ENCODE measurements around the gene WDFY4. TPM values are rescaled to one million over a fixed set of nuclear protein-coding genes. Genes with fewer than 3 reads are reported as not detected.
A peak's percentile ranks its signal among the peaks of the same experiment; 100 is the strongest.

WDFY4 gene
- total and polyA plus RNA-seq, 2 donors, result 13.0 to 25.1 TPM

- WGBS, result 44% methylated on average over 8 of the region's 8 CpGs
- no peak overlapping the region for H3K4me3 ChIP-seq (ENCODE audit: low read length in 2 of 2)
- no peaks in the 10 kb centered on the region for H3K36me3 ChIP-seq (ENCODE audit: control insufficient read depth in 2 of 2, insufficient read depth in 2 of 2, low read length in 1 of 2)
- no peaks in the 10 kb centered on the region for H3K9me3 ChIP-seq (ENCODE audit: control insufficient read depth in 2 of 2, insufficient read depth in 1 of 2, low read length in 1 of 2)
- peaks cover 0 to 41% of the 10 kb centered on the region in 2 donors for H3K4me1 ChIP-seq (ENCODE audit: control insufficient read depth in 2 of 2, insufficient read depth in 2 of 2, low read length in 2 of 2)
- H3K27ac ChIP-seq (ENCODE audit: low read depth in 1 of 2, low read length in 1 of 2), result no peak overlapping the region
- H3K27me3 ChIP-seq (ENCODE audit: control insufficient read depth in 2 of 2, insufficient read depth in 1 of 2, low read length in 1 of 2), result no peaks in the 10 kb centered on the region
- peak in 1 of 9 donors; percentile 53 for DNase-seq (ENCODE audit: low read depth in 6 of 9, low spot score in 9 of 9)
Observed at GRCh38 chr10:48701139-48701901, 16.6 kb downstream of the WDFY4 start.

- H3K4me3 ChIP-seq (ENCODE audit: low read length in 2 of 2), result no peak overlapping the region
- peak overlapping the region in 1 of 2 donors; percentile 39 for H3K27ac ChIP-seq (ENCODE audit: low read depth in 1 of 2, low read length in 1 of 2)
Observed at GRCh38 chr10:48701941-48702340, 17.3 kb downstream of the WDFY4 start.

DNA sequence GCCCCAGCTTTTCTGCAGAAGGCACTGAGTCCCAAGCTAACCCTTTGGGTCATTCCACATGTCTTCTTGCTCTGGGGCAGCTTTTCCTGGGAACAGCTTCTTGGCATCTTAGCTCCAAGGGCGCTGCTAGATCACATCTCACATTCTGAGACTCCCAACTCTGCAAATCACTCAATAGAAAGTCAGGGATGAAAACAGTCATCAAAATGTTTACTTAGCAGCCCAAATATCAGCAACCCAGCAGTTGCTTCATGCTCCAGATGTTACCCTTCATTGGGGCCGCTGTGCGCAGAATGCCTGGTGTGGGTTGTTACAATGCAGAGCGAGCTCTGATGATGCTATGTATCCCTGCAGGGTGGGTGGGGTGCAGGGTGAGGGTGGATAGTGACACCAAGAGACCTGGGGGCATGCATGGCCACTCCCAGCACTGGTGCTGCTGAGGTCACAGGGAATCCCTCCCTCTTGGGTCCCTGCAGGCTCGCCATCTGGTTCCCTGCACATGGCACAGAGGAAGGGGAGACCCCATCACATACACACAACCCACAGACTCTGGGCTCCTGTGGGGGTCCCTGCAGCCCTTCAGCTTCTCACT lies 19.0 kb downstream of the WDFY4 start:
- Histone ChIP-seq H3K27me3 (ENCODE audit: control insufficient read depth in 2 of 2, insufficient read depth in 1 of 2, low read length in 1 of 2) (no peaks in the 10 kb centered on the region), H3K4me3 (ENCODE audit: low read length in 2 of 2) (no peak overlapping the region), H3K4me1 (ENCODE audit: control insufficient read depth in 2 of 2, insufficient read depth in 2 of 2, low read length in 2 of 2) (peaks cover 0 to 37% of the 10 kb centered on the region in 2 donors), H3K27ac (ENCODE audit: low read depth in 1 of 2, low read length in 1 of 2) (no peak overlapping the region), H3K36me3 (ENCODE audit: control insufficient read depth in 2 of 2, insufficient read depth in 2 of 2, low read length in 1 of 2) (no peaks in the 10 kb centered on the region), H3K9me3 (ENCODE audit: control insufficient read depth in 2 of 2, insufficient read depth in 1 of 2, low read length in 1 of 2) (no peaks in the 10 kb centered on the region)
- WGBS, result 96% methylated on average over 5 of the region's 5 CpGs
- DNase-seq (ENCODE audit: low read depth in 6 of 9, low spot score in 9 of 9), result no peak

More at GRCh38 chr10:48701941-48702340, 17.3 kb downstream of the WDFY4 start:
- no peaks in the 10 kb centered on the region for H3K36me3 ChIP-seq (ENCODE audit: control insufficient read depth in 2 of 2, insufficient read depth in 2 of 2, low read length in 1 of 2)
- peak in 1 of 9 donors; percentile 45 for DNase-seq (ENCODE audit: low read depth in 6 of 9, low spot score in 9 of 9)
- H3K4me1 ChIP-seq (ENCODE audit: control insufficient read depth in 2 of 2, insufficient read depth in 2 of 2, low read length in 2 of 2), result peaks cover 0 to 41% of the 10 kb centered on the region in 2 donors
- H3K27me3 ChIP-seq (ENCODE audit: control insufficient read depth in 2 of 2, insufficient read depth in 1 of 2, low read length in 1 of 2), result no peaks in the 10 kb centered on the region
- no peaks in the 10 kb centered on the region for H3K9me3 ChIP-seq (ENCODE audit: control insufficient read depth in 2 of 2, insufficient read depth in 1 of 2, low read length in 1 of 2)

DNA sequence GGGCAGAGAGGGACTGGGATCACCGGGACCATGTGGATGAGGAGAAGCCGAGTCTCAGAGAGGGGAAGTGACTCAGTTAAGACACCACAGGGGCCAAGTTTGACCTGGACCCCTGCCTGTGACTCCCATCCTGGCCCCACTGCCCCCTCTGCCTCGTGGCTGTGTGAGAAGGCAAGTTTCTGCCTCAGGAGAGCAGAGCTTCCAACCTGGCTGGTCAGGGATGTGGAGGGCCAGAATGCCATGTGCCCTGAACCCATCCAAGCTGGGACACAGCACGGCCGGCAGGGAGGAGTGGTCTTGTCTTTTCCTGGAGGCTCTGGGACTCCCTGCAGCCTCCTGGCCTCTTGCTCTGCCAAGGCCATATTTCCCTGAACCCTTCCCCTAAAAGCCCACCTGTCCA lies 19.5 kb downstream of the WDFY4 start:
- 83% methylated on average over 5 of the region's 5 CpGs for WGBS
- Histone ChIP-seq H3K27ac (ENCODE audit: low read depth in 1 of 2, low read length in 1 of 2) (no peak overlapping the region), H3K4me3 (ENCODE audit: low read length in 2 of 2) (no peak overlapping the region), H3K27me3 (ENCODE audit: control insufficient read depth in 2 of 2, insufficient read depth in 1 of 2, low read length in 1 of 2) (no peaks in the 10 kb centered on the region), H3K4me1 (ENCODE audit: control insufficient read depth in 2 of 2, insufficient read depth in 2 of 2, low read length in 2 of 2) (peaks cover 0 to 32% of the 10 kb centered on the region in 2 donors), H3K36me3 (ENCODE audit: control insufficient read depth in 2 of 2, insufficient read depth in 2 of 2, low read length in 1 of 2) (no peaks in the 10 kb centered on the region), H3K9me3 (ENCODE audit: control insufficient read depth in 2 of 2, insufficient read depth in 1 of 2, low read length in 1 of 2) (no peaks in the 10 kb centered on the region)
- no peak for DNase-seq (ENCODE audit: low read depth in 6 of 9, low spot score in 9 of 9)

- Histone ChIP-seq H3K9me3 (ENCODE audit: control insufficient read depth in 2 of 2, insufficient read depth in 1 of 2, low read length in 1 of 2) (no peaks in the 10 kb centered on the region), H3K36me3 (ENCODE audit: control insufficient read depth in 2 of 2, insufficient read depth in 2 of 2, low read length in 1 of 2) (no peaks in the 10 kb centered on the region), H3K4me1 (ENCODE audit: control insufficient read depth in 2 of 2, insufficient read depth in 2 of 2, low read length in 2 of 2) (peaks cover 0 to 18% of the 10 kb centered on the region in 2 donors), H3K27me3 (ENCODE audit: control insufficient read depth in 2 of 2, insufficient read depth in 1 of 2, low read length in 1 of 2) (no peaks in the 10 kb centered on the region), H3K4me3 (ENCODE audit: low read length in 2 of 2) (no peak overlapping the region), H3K27ac (ENCODE audit: low read depth in 1 of 2, low read length in 1 of 2) (no peak overlapping the region)
- 92% methylated on average over 9 of the region's 9 CpGs for WGBS
- peak in 1 of 9 donors; percentile 9 for DNase-seq (ENCODE audit: low read depth in 6 of 9, low spot score in 9 of 9)
Observed at GRCh38 chr10:48705401-48705938, 20.8 kb downstream of the WDFY4 start.

DNA sequence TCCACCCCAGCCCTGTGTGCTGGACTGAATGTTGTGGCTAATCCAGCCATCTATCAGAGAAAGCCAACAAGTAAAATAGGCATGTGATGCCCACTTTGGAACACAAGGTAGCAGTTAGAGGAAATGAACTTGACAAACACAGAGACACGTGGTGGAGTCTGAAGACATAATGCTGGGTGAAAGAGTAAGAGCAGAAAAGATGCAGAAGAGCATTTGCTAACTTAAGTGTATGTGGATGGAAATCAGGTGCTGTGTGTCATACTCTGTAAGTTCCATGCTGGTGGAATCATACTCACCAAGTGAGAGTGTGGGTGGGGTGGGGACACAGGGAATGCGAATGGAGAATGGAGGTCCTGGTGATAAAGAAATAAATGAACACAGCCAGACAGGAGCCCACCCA lies 22.8 kb downstream of the WDFY4 start:
- H3K4me1 ChIP-seq (ENCODE audit: control insufficient read depth in 2 of 2, insufficient read depth in 2 of 2, low read length in 2 of 2), result peaks cover 0 to 7% of the 10 kb centered on the region in 2 donors
- no peak for DNase-seq (ENCODE audit: low read depth in 6 of 9, low spot score in 9 of 9)
- no peak overlapping the region for H3K27ac ChIP-seq (ENCODE audit: low read depth in 1 of 2, low read length in 1 of 2)
- no peak overlapping the region for H3K4me3 ChIP-seq (ENCODE audit: low read length in 2 of 2)
- H3K36me3 ChIP-seq (ENCODE audit: control insufficient read depth in 2 of 2, insufficient read depth in 2 of 2, low read length in 1 of 2), result no peaks in the 10 kb centered on the region
- no peaks in the 10 kb centered on the region for H3K27me3 ChIP-seq (ENCODE audit: control insufficient read depth in 2 of 2, insufficient read depth in 1 of 2, low read length in 1 of 2)
- 64% methylated on average over 2 of the region's 2 CpGs for WGBS
- H3K9me3 ChIP-seq (ENCODE audit: control insufficient read depth in 2 of 2, insufficient read depth in 1 of 2, low read length in 1 of 2), result no peaks in the 10 kb centered on the region

- 93% methylated on average over 5 of the region's 5 CpGs for WGBS
- Histone ChIP-seq H3K27ac (ENCODE audit: low read depth in 1 of 2, low read length in 1 of 2) (no peak overlapping the region), H3K4me3 (ENCODE audit: low read length in 2 of 2) (no peak overlapping the region), H3K9me3 (ENCODE audit: control insufficient read depth in 2 of 2, insufficient read depth in 1 of 2, low read length in 1 of 2) (no peaks in the 10 kb centered on the region), H3K36me3 (ENCODE audit: control insufficient read depth in 2 of 2, insufficient read depth in 2 of 2, low read length in 1 of 2) (no peaks in the 10 kb centered on the region), H3K27me3 (ENCODE audit: control insufficient read depth in 2 of 2, insufficient read depth in 1 of 2, low read length in 1 of 2) (no peaks in the 10 kb centered on the region), H3K4me1 (ENCODE audit: control insufficient read depth in 2 of 2, insufficient read depth in 2 of 2, low read length in 2 of 2) (peaks cover 0 to 5% of the 10 kb centered on the region in 2 donors)
- DNase-seq (ENCODE audit: low read depth in 6 of 9, low spot score in 9 of 9), result no peak
Observed at GRCh38 chr10:48708144-48708543, 23.5 kb downstream of the WDFY4 start.

DNA sequence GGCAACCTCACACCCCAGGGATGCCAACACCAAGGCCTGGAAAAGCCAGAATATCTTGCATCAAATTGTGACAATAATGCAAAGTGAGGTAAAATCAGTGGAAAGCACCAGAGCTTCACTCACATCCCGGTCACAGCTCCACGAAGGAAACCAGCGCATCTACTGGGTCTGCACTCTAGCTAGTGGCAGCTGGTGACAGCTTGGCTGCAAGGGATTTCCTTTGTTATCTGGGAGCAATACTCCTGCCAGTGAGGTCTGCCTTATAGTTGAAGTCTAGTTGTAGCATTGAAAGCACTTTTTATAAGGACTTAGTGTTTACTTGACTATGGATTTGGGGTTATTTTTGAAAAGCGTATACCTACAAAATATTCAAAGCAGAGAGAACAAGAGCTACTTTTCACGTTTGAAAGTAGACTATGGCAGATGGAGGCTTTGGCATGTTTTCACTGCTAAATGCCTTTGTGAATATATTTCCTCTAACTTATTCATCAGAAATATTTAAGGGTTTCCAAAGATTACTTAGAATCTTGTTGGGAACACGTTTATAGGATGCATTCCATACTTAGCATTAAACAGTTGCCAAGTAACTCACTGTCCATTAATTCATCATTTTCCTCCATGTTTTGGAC lies 26.1 kb downstream of the WDFY4 start:
- Histone ChIP-seq H3K36me3 (ENCODE audit: control insufficient read depth in 2 of 2, insufficient read depth in 2 of 2, low read length in 1 of 2) (no peaks in the 10 kb centered on the region), H3K4me1 (ENCODE audit: control insufficient read depth in 2 of 2, insufficient read depth in 2 of 2, low read length in 2 of 2) (peaks cover 0 to 2% of the 10 kb centered on the region in 2 donors), H3K9me3 (ENCODE audit: control insufficient read depth in 2 of 2, insufficient read depth in 1 of 2, low read length in 1 of 2) (peaks cover 0 to 4% of the 10 kb centered on the region in 2 donors), H3K27me3 (ENCODE audit: control insufficient read depth in 2 of 2, insufficient read depth in 1 of 2, low read length in 1 of 2) (no peaks in the 10 kb centered on the region), H3K27ac (ENCODE audit: low read depth in 1 of 2, low read length in 1 of 2) (no peak overlapping the region), H3K4me3 (ENCODE audit: low read length in 2 of 2) (no peak overlapping the region)
- DNase-seq (ENCODE audit: low read depth in 6 of 9, low spot score in 9 of 9), result no peak
- 95% methylated on average over 6 of the region's 6 CpGs for WGBS

DNA sequence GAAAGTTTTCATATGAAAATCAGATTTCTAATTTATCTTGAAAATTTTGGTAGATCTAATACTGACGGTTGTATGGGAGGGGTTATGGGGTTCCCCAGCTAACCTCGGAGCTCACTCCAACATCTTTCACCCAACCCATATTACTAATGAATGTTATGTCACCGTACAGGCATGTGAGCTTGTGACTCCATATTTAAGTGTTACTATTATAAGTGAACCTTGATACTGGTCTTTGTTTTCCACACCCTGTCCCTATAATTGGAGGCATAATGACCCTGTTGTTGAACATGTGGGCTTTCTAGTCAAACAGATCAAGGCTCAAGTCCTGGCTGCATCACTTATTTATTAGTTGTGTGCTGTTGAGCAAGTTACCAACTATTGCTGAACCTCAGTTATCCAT lies 27.2 kb downstream of the WDFY4 start:
- Histone ChIP-seq H3K9me3 (ENCODE audit: control insufficient read depth in 2 of 2, insufficient read depth in 1 of 2, low read length in 1 of 2) (peaks cover 0 to 4% of the 10 kb centered on the region in 2 donors), H3K27me3 (ENCODE audit: control insufficient read depth in 2 of 2, insufficient read depth in 1 of 2, low read length in 1 of 2) (no peaks in the 10 kb centered on the region), H3K27ac (ENCODE audit: low read depth in 1 of 2, low read length in 1 of 2) (no peak overlapping the region), H3K36me3 (ENCODE audit: control insufficient read depth in 2 of 2, insufficient read depth in 2 of 2, low read length in 1 of 2) (no peaks in the 10 kb centered on the region), H3K4me3 (ENCODE audit: low read length in 2 of 2) (no peak overlapping the region), H3K4me1 (ENCODE audit: control insufficient read depth in 2 of 2, insufficient read depth in 2 of 2, low read length in 2 of 2) (peaks cover 0 to 2% of the 10 kb centered on the region in 2 donors)
- 95% methylated on average over 3 of the region's 3 CpGs for WGBS
- DNase-seq (ENCODE audit: low read depth in 6 of 9, low spot score in 9 of 9), result no peak
